ENCODE results near the gene GTPBP1. TPM values are rescaled to one million over a fixed set of nuclear protein-coding genes. Genes with fewer than 3 reads are reported as not detected.

The GTPBP1 gene
- total and polyA plus RNA-seq, 2 donors (not counting 1 experiment from before 2014, with no cell fraction given), result 77.8 to 174 TPM

- H3K27ac ChIP-seq (ENCODE audit: low read length in 2 of 2), result no peak overlapping the region
Observed at GRCh38 chr22:38727123-38727522, 21.4 kb downstream of the GTPBP1 start.

More at GRCh38 chr22:38727123-38727522, 21.4 kb downstream of the GTPBP1 start:
- H3K27ac Mint-ChIP-seq, result no peak overlapping the region
- no peaks in the 10 kb centered on the region for H3K4me1 ChIP-seq (ENCODE audit: control insufficient read depth in 2 of 2, insufficient read depth in 2 of 2, low read length in 2 of 2)
- H2AFZ ChIP-seq (ENCODE audit: insufficient read depth, low read depth, low read length, poor library complexity, severe bottlenecking), result no peak overlapping the region
- no peak overlapping the region for H3K4me3 Mint-ChIP-seq
- no peaks in the 10 kb centered on the region for H3K9me3 ChIP-seq (ENCODE audit: control extremely low read depth in 1 of 3, control insufficient read depth in 2 of 3, insufficient read depth in 1 of 3, low read length in 2 of 3)
- ATAC-seq (ENCODE audit: low read depth), result no peak
- peaks cover 8 to 97% of the 10 kb centered on the region in 2 experiments for H3K36me3 ChIP-seq (replicated peaks in 1 of 2; ENCODE audit: control extremely low read depth in 1 of 2, control insufficient read depth in 1 of 2, extremely low read depth in 1 of 2, insufficient read depth in 2 of 2, low read length in 1 of 2)
- peaks cover 74% of the 10 kb centered on the region for H4K20me1 ChIP-seq (ENCODE audit: control insufficient read depth, insufficient read depth, low read length, poor library complexity, severe bottlenecking)
- no peak overlapping the region for H3K4me2 ChIP-seq (replicated peaks; ENCODE audit: low read depth, low read length, poor library complexity, severe bottlenecking)
- WGBS (ENCODE audit: insufficient coverage), result 91% methylated on average over 12 of the region's 12 CpGs
- no peak overlapping the region for H3K9ac ChIP-seq (ENCODE audit: low read length)
- H3K9me3 Mint-ChIP-seq (ENCODE audit: insufficient read depth), result no peaks in the 10 kb centered on the region
- intact Hi-C loops (cut with micrococcal nuclease), result no loop called here
- no peaks in the 10 kb centered on the region for H3K27me3 Mint-ChIP-seq
- H3K27me3 ChIP-seq (replicated peaks in 1 of 4; ENCODE audit: control extremely low read depth in 1 of 4, control insufficient read depth in 3 of 4, insufficient read depth in 4 of 4, low read length in 3 of 4), result no peaks in the 10 kb centered on the region
- no peak overlapping the region for H3K4me3 ChIP-seq (ENCODE audit: control extremely low read depth in 1 of 5, extremely low read depth in 1 of 5, insufficient read depth in 1 of 5, low read depth in 2 of 5, low read length in 4 of 5)
- POLR2A ChIA-PET, result no interaction called here
- peaks cover 32% of the 10 kb centered on the region for H3K79me2 ChIP-seq (ENCODE audit: control insufficient read depth, insufficient read depth, low read length)
- CTCF ChIA-PET, result interaction anchor here (1.1 kb wide), 2 partner anchors 25 to 675 kb away, joined by 3 to 4 read pairs; no protein-coding TSS in a partner anchor
- no peak for DNase-seq
- no peak for TF ChIP-seq EZH2 (IDR thresholded peaks at IDR 0.05; ENCODE audit: borderline replicate concordance, insufficient read depth, low read depth, low read length, poor library complexity, severe bottlenecking)
- TF ChIP-seq, protein P1, sequence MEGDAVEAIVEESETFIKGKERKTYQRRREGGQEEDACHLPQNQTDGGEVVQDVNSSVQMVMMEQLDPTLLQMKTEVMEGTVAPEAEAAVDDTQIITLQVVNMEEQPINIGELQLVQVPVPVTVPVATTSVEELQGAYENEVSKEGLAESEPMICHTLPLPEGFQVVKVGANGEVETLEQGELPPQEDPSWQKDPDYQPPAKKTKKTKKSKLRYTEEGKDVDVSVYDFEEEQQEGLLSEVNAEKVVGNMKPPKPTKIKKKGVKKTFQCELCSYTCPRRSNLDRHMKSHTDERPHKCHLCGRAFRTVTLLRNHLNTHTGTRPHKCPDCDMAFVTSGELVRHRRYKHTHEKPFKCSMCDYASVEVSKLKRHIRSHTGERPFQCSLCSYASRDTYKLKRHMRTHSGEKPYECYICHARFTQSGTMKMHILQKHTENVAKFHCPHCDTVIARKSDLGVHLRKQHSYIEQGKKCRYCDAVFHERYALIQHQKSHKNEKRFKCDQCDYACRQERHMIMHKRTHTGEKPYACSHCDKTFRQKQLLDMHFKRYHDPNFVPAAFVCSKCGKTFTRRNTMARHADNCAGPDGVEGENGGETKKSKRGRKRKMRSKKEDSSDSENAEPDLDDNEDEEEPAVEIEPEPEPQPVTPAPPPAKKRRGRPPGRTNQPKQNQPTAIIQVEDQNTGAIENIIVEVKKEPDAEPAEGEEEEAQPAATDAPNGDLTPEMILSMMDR (IDR thresholded peaks at IDR 0.05), result no peak
- H3K4me1 Mint-ChIP-seq, result peaks cover 2% of the 10 kb centered on the region
